IMR-90 (cell line): ENCODE measurements around the gene CPED1. TPM values are rescaled to one million over a fixed set of nuclear protein-coding genes. Genes with fewer than 3 reads are reported as not detected.

Experiments
- ATAC-seq: fragments of 200-7000 bp; cut with Tn5 transposase; 2 replicates; pipeline ENCODE4 v1.9.1; 2020; ENCODE audit warnings: low read depth, mild to moderate bottlenecking, moderate library complexity
- BruUV-seq: library from RNA; stranded (reverse); fragments of 400-500 nt; replicated peaks from 2 replicates; lab custom pipeline; 2021; lab: Mats Ljungman, UMichigan
- CTCF ChIA-PET: fragments of 300-600 bp; formaldehyde crosslinking; extraction: SDS; loops from one replicate; lab custom pipeline; 2021; ENCODE audit warnings: antibody characterized with exemption; lab: Yijun Ruan, JAX
- POLR2A ChIA-PET: fragments of 300-600 bp; sonication (Branson Sonifier 250); formaldehyde crosslinking; loops from one replicate; lab custom pipeline; 2022; ENCODE audit warnings: antibody characterized with exemption; ENCODE audit not compliant: unreplicated experiment; lab: Charles Lee
- DNase-seq: peaks from one replicate; pipeline ENCODE4 v3.0.0; 2013
- H2AFZ ChIP-seq: replicated peaks from 2 replicates; pipeline ENCODE3; 2013; ENCODE audit warnings: low read length, mild to moderate bottlenecking; ENCODE audit not compliant: poor library complexity
- H2AK5ac ChIP-seq: 2 replicates; pipeline ENCODE4 v1.6.1; 2013; ENCODE audit warnings: low read depth, low read length, inconsistent platforms
- H2AK9ac ChIP-seq: replicated peaks from 2 replicates; pipeline ENCODE3; 2013; ENCODE audit warnings: mild to moderate bottlenecking, low read depth, low read length, moderate library complexity; ENCODE audit not compliant: poor library complexity
- H2BK120ac ChIP-seq: 2 replicates; pipeline ENCODE4 v1.6.1; 2013; ENCODE audit warnings: low read depth, low read length, inconsistent platforms
- H2BK15ac ChIP-seq: 3 replicates; pipeline ENCODE4 v1.6.1; 2013; ENCODE audit warnings: low read depth, low read length, inconsistent platforms
- H2BK20ac ChIP-seq: 2 replicates; pipeline ENCODE4 v1.6.1; 2013; ENCODE audit warnings: low read depth, mild to moderate bottlenecking, inconsistent platforms, low read length, moderate library complexity
- H2BK5ac ChIP-seq: 2 replicates; pipeline ENCODE4 v1.6.1; 2013; ENCODE audit warnings: mild to moderate bottlenecking, low read depth, low read length, inconsistent platforms; ENCODE audit not compliant: poor library complexity, severe bottlenecking
- H3K14ac ChIP-seq: replicated peaks from 2 replicates; pipeline ENCODE4 v1.6.1; 2013; ENCODE audit warnings: low read depth, low read length, inconsistent platforms
- H3K18ac ChIP-seq: 2 replicates; pipeline ENCODE4 v1.6.1; 2013; ENCODE audit warnings: low read depth, low read length, control low read depth
- H3K23ac ChIP-seq: 2 replicates; pipeline ENCODE4 v1.6.1; 2013; ENCODE audit warnings: low read depth, low read length, inconsistent platforms
- H3K27ac ChIP-seq: 2 replicates; pipeline ENCODE4 v1.5.1; 2013; ENCODE audit warnings: mild to moderate bottlenecking, control low read depth, low read length; ENCODE audit not compliant: insufficient read depth
- H3K27me3 ChIP-seq: 2 replicates; pipeline ENCODE4 v1.6.1; 2013; ENCODE audit warnings: low read length; ENCODE audit not compliant: control insufficient read depth, insufficient read depth
- H3K36me3 ChIP-seq: 2 replicates; pipeline ENCODE4 v1.6.1; 2013; ENCODE audit warnings: low read length, mixed read lengths; ENCODE audit not compliant: control insufficient read depth, insufficient read depth
- H3K4ac ChIP-seq: 2 replicates; pipeline ENCODE4 v1.6.1; 2013; ENCODE audit warnings: low read depth, low read length, inconsistent platforms
- H3K4me1 ChIP-seq: 2 replicates; pipeline ENCODE4 v1.6.1; 2013; ENCODE audit warnings: low read length, mixed read lengths; ENCODE audit not compliant: control insufficient read depth, insufficient read depth
- H3K4me2 ChIP-seq: 2 replicates; pipeline ENCODE4 v1.6.1; 2013; ENCODE audit warnings: low read depth, mild to moderate bottlenecking, control low read depth, low read length, moderate library complexity
- H3K4me3 ChIP-seq: 2 replicates; pipeline ENCODE4 v1.5.1; 2013; ENCODE audit warnings: low read depth, mild to moderate bottlenecking, control low read depth, low read length, moderate library complexity; ENCODE audit not compliant: insufficient read depth
- H3K56ac ChIP-seq: 2 replicates; pipeline ENCODE4 v1.6.1; 2013; ENCODE audit warnings: low read length, inconsistent platforms; ENCODE audit not compliant: insufficient read depth; ENCODE audit errors: extremely low read depth
- H3K79me1 ChIP-seq, 2 experiments: 2 replicates each; pipeline ENCODE4 v1.6.1; 2013; ENCODE audit warnings: low read length in 2 of 2, inconsistent platforms in 1 of 2, low read depth in 1 of 2
- H3K9ac ChIP-seq: 2 replicates; pipeline ENCODE4 v1.6.1; 2013; ENCODE audit warnings: low read depth, low read length, control low read depth
- H3K9me1 ChIP-seq: 2 replicates; pipeline ENCODE4 v1.6.1; 2013; ENCODE audit warnings: low read length, inconsistent platforms; ENCODE audit not compliant: insufficient read depth
- H3K9me3 ChIP-seq: 2 replicates; pipeline ENCODE4 v1.6.1; 2013; ENCODE audit warnings: low read length; ENCODE audit not compliant: control insufficient read depth, insufficient read depth
- H4K20me1 ChIP-seq: 2 replicates; pipeline ENCODE4 v1.6.1; 2013; ENCODE audit warnings: low read length, inconsistent platforms; ENCODE audit not compliant: insufficient read depth
- H4K5ac ChIP-seq: 2 replicates; pipeline ENCODE4 v1.6.1; 2013; ENCODE audit warnings: mild to moderate bottlenecking, low read depth, low read length, control low read depth
- H4K8ac ChIP-seq, 2 experiments: 2 replicates each; pipeline ENCODE4 v1.6.1; 2013; ENCODE audit warnings: low read depth in 2 of 2, low read length in 2 of 2, control low read depth in 1 of 2, inconsistent platforms in 1 of 2
- H4K91ac ChIP-seq: 2 replicates; pipeline ENCODE4 v1.6.1; 2013; ENCODE audit warnings: low read depth, low read length, inconsistent platforms; ENCODE audit not compliant: insufficient read depth
- BHLHE40 ChIP-seq: fragments of 150-350 bp; IDR thresholded peaks from 2 replicates; pipeline ENCODE4 v1.6.1; 2016; ENCODE audit warnings: mild to moderate bottlenecking, low read depth, low read length
- CEBPB ChIP-seq: IDR thresholded peaks from 2 replicates; pipeline ENCODE4 v1.6.1; 2012; ENCODE audit warnings: low read depth, low read length, improper control_type of control experiment
- CHD1 ChIP-seq: IDR thresholded peaks from 2 replicates; pipeline ENCODE4 v1.6.1; 2012; ENCODE audit warnings: low read depth, low read length, improper control_type of control experiment
- CTCF ChIP-seq: conservative IDR thresholded peaks from 2 replicates; pipeline ENCODE4 v1.5.1; 2012; ENCODE audit warnings: mild to moderate bottlenecking, low read depth, low read length, improper control_type of control experiment
- ELK1 ChIP-seq: fragments of 150-350 bp; IDR thresholded peaks from 2 replicates; pipeline ENCODE4 v1.6.1; 2016; ENCODE audit warnings: low read depth, mild to moderate bottlenecking, low read length, moderate library complexity, borderline replicate concordance
- FOS ChIP-seq: fragments of 150-350 bp; IDR thresholded peaks from 2 replicates; pipeline ENCODE4 v1.6.1; 2016; ENCODE audit warnings: low read depth, low read length
- MAFK ChIP-seq: IDR thresholded peaks from 2 replicates; pipeline ENCODE4 v1.6.1; 2012; ENCODE audit warnings: low read depth, low read length, improper control_type of control experiment
- MAZ ChIP-seq: IDR thresholded peaks from 2 replicates; pipeline ENCODE4 v1.6.1; 2012; ENCODE audit warnings: low read depth, mild to moderate bottlenecking, low read length, improper control_type of control experiment, moderate library complexity, borderline replicate concordance
- MXI1 ChIP-seq: IDR thresholded peaks from 2 replicates; pipeline ENCODE4 v1.6.1; 2012; ENCODE audit warnings: low read depth, mild to moderate bottlenecking, low read length, moderate library complexity, borderline replicate concordance
- NFE2L2 ChIP-seq: fragments of 150-350 bp; IDR thresholded peaks from 2 replicates; pipeline ENCODE4 v1.6.1; 2016; ENCODE audit warnings: low read depth, mild to moderate bottlenecking, low read length
- POLR2A ChIP-seq: IDR thresholded peaks from 2 replicates; pipeline ENCODE4 v1.6.1; 2012; ENCODE audit warnings: mild to moderate bottlenecking, low read depth, low read length
- RAD21 ChIP-seq: IDR thresholded peaks from 2 replicates; pipeline ENCODE4 v1.6.1; 2012; ENCODE audit warnings: low read length, improper control_type of control experiment
- RCOR1 ChIP-seq: IDR thresholded peaks from 2 replicates; pipeline ENCODE4 v1.6.1; 2012; ENCODE audit warnings: mild to moderate bottlenecking, low read length, improper control_type of control experiment; ENCODE audit not compliant: insufficient replicate concordance
- RFX5 ChIP-seq: IDR thresholded peaks from 2 replicates; pipeline ENCODE4 v1.8.0; 2012; ENCODE audit warnings: low read depth, mild to moderate bottlenecking, low read length, moderate library complexity
- SMC3 ChIP-seq: fragments of 150-350 bp; IDR thresholded peaks from 2 replicates; pipeline ENCODE4 v1.6.1; 2016; ENCODE audit warnings: low read depth, mild to moderate bottlenecking, antibody characterized with exemption, low read length, moderate library complexity
- USF2 ChIP-seq: fragments of 150-350 bp; IDR thresholded peaks from 2 replicates; pipeline ENCODE4 v1.6.1; 2017; ENCODE audit warnings: mild to moderate bottlenecking, antibody characterized with exemption, low read length, low read depth
- WGBS, 2 experiments: methylation state at CpG; one replicate each; pipeline versions ENCODE4 v1.1.5 to v1.1.7; 2013; ENCODE audit warnings: missing lambda C conversion rate in 2 of 2; ENCODE audit not compliant: insufficient read length in 1 of 2; ENCODE audit errors: extremely low coverage in 2 of 2; 5-methylcytosine and 5-hydroxymethylcytosine counted together
- dilution Hi-C: fragments of 300-500 bp; cut with HindIII; formaldehyde crosslinking; loops from one replicate; pipeline ENCODE4 v1.14.3; 2018; ENCODE audit warnings: low sequenced_read_pairs; ENCODE audit not compliant: unreplicated experiment
- in situ Hi-C: fragments of 300-500 bp; cut with MboI; formaldehyde crosslinking; loops from 3 replicates; pipeline ENCODE4 v1.14.3; 2019; ENCODE audit warnings: low sequenced_read_pairs, inconsistent platforms, mixed read lengths
- intact Hi-C: fragments of 100-400 bp; cut with micrococcal nuclease; formaldehyde crosslinking; loops from 2 replicates; pipeline ENCODE4 v1.10.0; 2022
- polyA plus RNA-seq, 3 experiments: library from polyadenylated mRNA; depleted of rRNA; stranded (reverse); fragments of >200 nt; gene quantifications; 2 replicates each; pipeline ENCODE4 v1.2.3, GENCODE V29; 2012; ENCODE audit warnings: low replicate concordance in 1 of 3
- total RNA-seq: library from RNA; depleted of rRNA; stranded (reverse); fragments of >200 nt; gene quantifications from 2 replicates; pipeline ENCODE4 v1.2.3, GENCODE V29; 2012

The CPED1 gene
- total and polyA plus RNA-seq, 2 of the 4 experiments (the other 2 are of a cell fraction), result 31.2 to 96.8 TPM

GRCh38 chr7:121132940-121133339 lies 144.4 kb downstream of the CPED1 start:
- no peak overlapping the region for H3K9ac ChIP-seq
- H3K27ac ChIP-seq, result no peak overlapping the region
- no peak overlapping the region for H2AK5ac ChIP-seq
- H3K56ac ChIP-seq, result no peak overlapping the region
- DNase-seq (no peak), ATAC-seq (no peak)
- no peak overlapping the region for H4K91ac ChIP-seq
- no peak overlapping the region for H2BK15ac ChIP-seq
- ChIA-PET CTCF (no interaction called here), POLR2A (no interaction called here)
- TF ChIP-seq CTCF (no peak), CEBPB (no peak), NFE2L2 (no peak), FOS (no peak), RCOR1 (no peak), MAZ (no peak), MXI1 (no peak), MAFK (no peak), SMC3 (no peak), RAD21 (no peak), BHLHE40 (no peak), RFX5 (no peak), ELK1 (no peak), CHD1 (no peak), USF2 (no peak), POLR2A (no peak)
- no peak overlapping the region for H4K8ac ChIP-seq
- H3K18ac ChIP-seq, result no peak overlapping the region
- no peak overlapping the region for H3K4me3 ChIP-seq
- no peaks in the 10 kb centered on the region for H3K4me1 ChIP-seq
- H4K5ac ChIP-seq, result no peak overlapping the region
- no TSS peak for BruUV-seq
- no peak overlapping the region for H3K4ac ChIP-seq
- H3K23ac ChIP-seq, result no peak overlapping the region
- no CpG with 5 or more reads among the region's 1 CpG for WGBS, 2 experiments
- no peak overlapping the region for H2AFZ ChIP-seq
- H3K4me2 ChIP-seq, result no peak overlapping the region
- intact Hi-C loops (loop anchor here (5.0 kb wide), 1 partner anchor 49 kb away; no protein-coding TSS in a partner anchor), dilution Hi-C loops (no loop called here), in situ Hi-C loops (loop anchor here (25.0 kb wide), 1 partner anchor 204 kb away; the partner anchor contains the start of gene WNT16)
- H4K20me1 ChIP-seq, result no peaks in the 10 kb centered on the region
- no peaks in the 10 kb centered on the region for H3K27me3 ChIP-seq
- no peak overlapping the region for H2BK120ac ChIP-seq
- H2AK9ac ChIP-seq, result no peak overlapping the region
- H3K36me3 ChIP-seq, result peaks cover 1% of the 10 kb centered on the region; the same call in 1 of the 2 replicates
- no peak overlapping the region for H2BK20ac ChIP-seq
- peaks cover 0 to 2% of the 10 kb centered on the region in 2 experiments; a peak in 1 of 4 replicates for H3K79me1 ChIP-seq
- H3K9me1 ChIP-seq, result no peaks in the 10 kb centered on the region
- H3K14ac ChIP-seq, result no peak overlapping the region
- no peaks in the 10 kb centered on the region for H3K9me3 ChIP-seq
- H2BK5ac ChIP-seq, result no peak overlapping the region
